ENCODE data around the gene NIN. TPM values are rescaled to one million over a fixed set of nuclear protein-coding genes. Genes with fewer than 3 reads are reported as not detected.

Gene NIN
- total RNA-seq, 2 donors from 2014 or later: 14.3 to 20.5 TPM

- TF ChIP-seq POLR2AphosphoS5 (IDR thresholded peaks at IDR 0.05) (no peak), POLR2A (IDR thresholded peaks at IDR 0.05) (no peak), CTCF (IDR thresholded peaks at IDR 0.05) (no peak)
- Histone ChIP-seq H3K27me3 (replicated peaks; ENCODE audit: insufficient read depth) (no peaks in the 10 kb centered on the region), H3K27ac (no peak overlapping the region), H3K4me3 (no peak overlapping the region), H3K36me3 (no peaks in the 10 kb centered on the region), H3K9me3 (no peaks in the 10 kb centered on the region), H3K4me1 (replicated peaks) (no peaks in the 10 kb centered on the region)
- WGBS: 88% methylated on average over 3 of the region's 3 CpGs
- intact Hi-C loops (cut with DNase I): no loop called here
- DNase-seq (ENCODE audit: low spot score): no peak
Observed at GRCh38 chr14:50805396-50805795, 25.6 kb downstream of the NIN start.

DNA sequence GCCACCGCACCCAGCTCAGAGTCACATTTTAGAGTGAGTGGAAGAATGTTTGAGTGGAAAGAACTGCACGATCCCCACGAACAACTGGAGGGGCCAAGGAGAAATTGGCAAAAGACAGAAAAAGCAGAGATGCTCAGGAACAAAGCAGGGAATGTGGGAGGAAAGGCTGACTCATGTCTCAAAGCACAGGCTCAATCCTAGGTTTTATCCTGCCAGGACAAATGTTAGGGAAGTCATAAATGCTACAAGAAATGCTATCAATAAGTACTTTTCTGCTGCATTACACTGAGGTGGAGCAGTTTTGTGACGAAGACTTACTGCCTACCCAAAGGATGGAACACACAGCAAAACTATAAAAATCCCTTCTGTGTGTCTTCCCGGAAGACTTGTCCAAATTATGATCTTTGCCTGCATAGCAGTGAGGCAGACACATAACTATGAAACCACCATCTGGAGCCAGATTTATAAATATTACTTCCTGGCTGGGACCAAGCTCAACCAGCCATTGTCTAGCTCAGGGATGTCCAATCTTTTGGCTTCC, 26.7 kb downstream of the NIN start:
- 49% methylated on average over 5 of the region's 5 CpGs for WGBS
- H3K36me3 ChIP-seq: no peaks in the 10 kb centered on the region
- no peak for TF ChIP-seq POLR2AphosphoS5 (IDR thresholded peaks at IDR 0.05)
- TF ChIP-seq POLR2A (IDR thresholded peaks at IDR 0.05): no peak
- H3K9me3 ChIP-seq: no peaks in the 10 kb centered on the region
- intact Hi-C loops (cut with DNase I): no loop called here
- no peak overlapping the region for H3K4me3 ChIP-seq
- no peak for DNase-seq (ENCODE audit: low spot score)
- no peak overlapping the region for H3K27ac ChIP-seq
- no peaks in the 10 kb centered on the region for H3K27me3 ChIP-seq (replicated peaks; ENCODE audit: insufficient read depth)
- H3K4me1 ChIP-seq (replicated peaks): no peaks in the 10 kb centered on the region

- intact Hi-C loops (cut with DNase I): no loop called here
- 56% methylated on average over 1 of the region's 1 CpG for WGBS
- DNase-seq (ENCODE audit: low spot score): no peak
Observed at GRCh38 chr14:50801706-50802105, 29.3 kb downstream of the NIN start.

GRCh38 chr14:50800032-50800431, 30.9 kb downstream of the NIN start:
- intact Hi-C loops (cut with DNase I): no loop called here
- DNase-seq (ENCODE audit: low spot score): no peak
- Histone ChIP-seq H3K4me3 (no peak overlapping the region), H3K36me3 (no peaks in the 10 kb centered on the region), H3K27me3 (replicated peaks; ENCODE audit: insufficient read depth) (no peaks in the 10 kb centered on the region), H3K4me1 (replicated peaks) (no peaks in the 10 kb centered on the region), H3K27ac (no peak overlapping the region), H3K9me3 (no peaks in the 10 kb centered on the region)
- no peak for TF ChIP-seq CTCF (IDR thresholded peaks at IDR 0.05)
- TF ChIP-seq POLR2A (IDR thresholded peaks at IDR 0.05): no peak
- no peak for TF ChIP-seq POLR2AphosphoS5 (IDR thresholded peaks at IDR 0.05)
- WGBS: 13% methylated on average over 1 of the region's 1 CpG

More at GRCh38 chr14:50801706-50802105, 29.3 kb downstream of the NIN start:
- Histone ChIP-seq H3K27ac (no peak overlapping the region), H3K4me1 (replicated peaks) (no peaks in the 10 kb centered on the region), H3K4me3 (no peak overlapping the region), H3K9me3 (no peaks in the 10 kb centered on the region), H3K27me3 (replicated peaks; ENCODE audit: insufficient read depth) (no peaks in the 10 kb centered on the region), H3K36me3 (no peaks in the 10 kb centered on the region)
- TF ChIP-seq POLR2AphosphoS5 (IDR thresholded peaks at IDR 0.05): no peak
- no peak for TF ChIP-seq POLR2A (IDR thresholded peaks at IDR 0.05)
- TF ChIP-seq CTCF (IDR thresholded peaks at IDR 0.05): no peak

DNA sequence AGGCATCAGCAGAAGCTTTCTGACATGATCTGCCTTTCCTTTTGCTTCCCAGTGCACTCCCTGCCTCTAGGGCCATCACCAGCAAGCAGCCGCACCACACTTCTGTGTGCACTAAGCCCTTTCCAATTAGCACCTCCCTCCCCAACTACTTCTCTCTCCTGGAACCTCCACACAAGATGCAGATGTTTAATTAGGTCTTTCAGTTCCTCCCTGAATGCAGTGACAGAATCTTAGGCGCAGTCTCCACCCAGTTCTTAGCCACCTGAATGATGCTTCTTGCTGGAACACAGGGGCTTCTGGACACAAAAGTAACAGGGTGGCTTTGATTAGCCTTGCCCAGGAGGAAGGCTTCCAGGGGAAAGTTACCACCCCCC, 32.9 kb downstream of the NIN start:
- TF ChIP-seq CTCF (IDR thresholded peaks at IDR 0.05) (no peak), POLR2A (IDR thresholded peaks at IDR 0.05) (no peak), POLR2AphosphoS5 (IDR thresholded peaks at IDR 0.05) (no peak)
- Histone ChIP-seq H3K27me3 (replicated peaks; ENCODE audit: insufficient read depth) (no peaks in the 10 kb centered on the region), H3K4me1 (replicated peaks) (no peaks in the 10 kb centered on the region), H3K4me3 (no peak overlapping the region), H3K9me3 (no peaks in the 10 kb centered on the region), H3K36me3 (no peaks in the 10 kb centered on the region), H3K27ac (no peak overlapping the region)
- 87% methylated on average over 2 of the region's 2 CpGs for WGBS
- no peak for DNase-seq (ENCODE audit: low spot score)
- intact Hi-C loops (cut with DNase I): no loop called here
